Dendritic cell treated with granulocyte-macrophage colony-stimulating factor and Interleukin-4, amounts not matched to agents 40 ng/mL and 50 ng/mL, for 4 days (primary cell): ENCODE measurements around the gene TAS2R19.
"Not testable (repeated sequence)": the region's sequence is repeated elsewhere in the genome, so short reads cannot be mapped to it uniquely, and the experiment has no call there.

Source experiments
- H3K27ac Mint-ChIP-seq: one replicate; pipeline ENCODE4 v1.8.0; 2022; ENCODE audit warnings: mild to moderate bottlenecking, mixed read lengths
- H3K27me3 Mint-ChIP-seq: one replicate; pipeline ENCODE4 v1.8.0; 2022; ENCODE audit warnings: mild to moderate bottlenecking, mixed read lengths
- H3K36me3 Mint-ChIP-seq: one replicate; pipeline ENCODE4 v1.8.0; 2022; ENCODE audit warnings: low read depth, mixed read lengths
- H3K4me1 Mint-ChIP-seq: one replicate; pipeline ENCODE4 v1.8.0; 2022; ENCODE audit warnings: low read depth, mixed read lengths
- H3K4me3 Mint-ChIP-seq: one replicate; pipeline ENCODE4 v1.8.0; 2022; ENCODE audit warnings: mild to moderate bottlenecking, moderate library complexity, mixed read lengths
- H3K9me3 Mint-ChIP-seq: one replicate; pipeline ENCODE4 v1.8.0; 2022; ENCODE audit warnings: mixed read lengths
- intact Hi-C: fragments of 100-400 bp; cut with micrococcal nuclease; formaldehyde crosslinking; loops from one replicate; pipeline ENCODE4 v1.15.0; 2022

Gene TAS2R19

GRCh38 chr12:11022520-11022919 is at the start of gene TAS2R19:
TSS of gene TAS2R19 (minus strand) at chr12:11022620. CDS start at chr12:11022571, 49 bp downstream.
- no peak within 1 kb of the TSS for H3K4me3 Mint-ChIP-seq

GRCh38 chr12:11071414-11071813 is 49.0 kb upstream of the TAS2R19 start:
- intact Hi-C loops, result no loop called here
- no peak overlapping the region for H3K4me3 Mint-ChIP-seq
- peaks cover 7% of the 10 kb centered on the region for H3K36me3 Mint-ChIP-seq
- H3K9me3 Mint-ChIP-seq, result no peaks in the 10 kb centered on the region
- no peak overlapping the region for H3K27ac Mint-ChIP-seq
- no peaks in the 10 kb centered on the region for H3K27me3 Mint-ChIP-seq
- no peaks in the 10 kb centered on the region for H3K4me1 Mint-ChIP-seq

More at GRCh38 chr12:11022520-11022919, at the start of gene TAS2R19:
- intact Hi-C loops, result no loop called here
- Mint-ChIP-seq H3K9me3 (peaks cover 12% of the 10 kb centered on the region), H3K27me3 (no peaks in the 10 kb centered on the region), H3K4me1 (no peaks in the 10 kb centered on the region), H3K36me3 (peaks cover 22% of the 10 kb centered on the region), H3K27ac (no peak within 1 kb of the TSS)

- H3K4me3 Mint-ChIP-seq, result no peak overlapping the region
- no peak overlapping the region for H3K27ac Mint-ChIP-seq
- no peaks in the 10 kb centered on the region for H3K27me3 Mint-ChIP-seq
- no peaks in the 10 kb centered on the region for H3K4me1 Mint-ChIP-seq
- peaks cover 7% of the 10 kb centered on the region for H3K36me3 Mint-ChIP-seq
- no peaks in the 10 kb centered on the region for H3K9me3 Mint-ChIP-seq
- intact Hi-C loops, result loop anchor here (1.0 kb wide), 1 partner anchor 56 kb away; no protein-coding TSS in a partner anchor
Measured at GRCh38 chr12:11070999-11071398, 48.6 kb upstream of the TAS2R19 start.

GRCh38 chr12:11069854-11070365 is 47.5 kb upstream of the TAS2R19 start:
- Mint-ChIP-seq H3K9me3 (peaks cover 8% of the 10 kb centered on the region), H3K4me3 (no peak overlapping the region), H3K4me1 (no peaks in the 10 kb centered on the region), H3K36me3 (peaks cover 7% of the 10 kb centered on the region), H3K27ac (no peak overlapping the region), H3K27me3 (no peaks in the 10 kb centered on the region)
- intact Hi-C loops, result loop anchor here (1.0 kb wide), 1 partner anchor 55 kb away; no protein-coding TSS in a partner anchor

GRCh38 chr12:11067514-11067913 is 45.1 kb upstream of the TAS2R19 start:
- no peak overlapping the region for H3K4me3 Mint-ChIP-seq
- no peaks in the 10 kb centered on the region for H3K27me3 Mint-ChIP-seq
- H3K36me3 Mint-ChIP-seq, result no peaks in the 10 kb centered on the region
- intact Hi-C loops, result no loop called here
- H3K4me1 Mint-ChIP-seq, result peaks cover 5% of the 10 kb centered on the region
- peaks cover 8% of the 10 kb centered on the region for H3K9me3 Mint-ChIP-seq
- H3K27ac Mint-ChIP-seq, result no peak overlapping the region

GRCh38 chr12:11062194-11062593 is 39.8 kb upstream of the TAS2R19 start, which contains the start of gene TAS2R46:
TSS of gene TAS2R46 (minus strand) at chr12:11062294. CDS start at chr12:11062294, 0 bp downstream.
- H3K4me1 Mint-ChIP-seq, intact Hi-C loops, H3K27ac Mint-ChIP-seq, H3K27me3 Mint-ChIP-seq, H3K36me3 Mint-ChIP-seq, H3K9me3 Mint-ChIP-seq, H3K4me3 Mint-ChIP-seq: not testable (repeated sequence)

GRCh38 chr12:11059784-11060183 is 37.4 kb upstream of the TAS2R19 start:
- intact Hi-C loops, result no loop called here
- no peaks in the 10 kb centered on the region for H3K27me3 Mint-ChIP-seq
- H3K9me3 Mint-ChIP-seq, result no peaks in the 10 kb centered on the region
- no peaks in the 10 kb centered on the region for H3K36me3 Mint-ChIP-seq
- peaks cover 5% of the 10 kb centered on the region for H3K4me1 Mint-ChIP-seq
- no peak overlapping the region for H3K27ac Mint-ChIP-seq
- H3K4me3 Mint-ChIP-seq, result no peak overlapping the region

GRCh38 chr12:11059041-11059440 is 36.6 kb upstream of the TAS2R19 start:
- intact Hi-C loops, result no loop called here
- no peaks in the 10 kb centered on the region for H3K27me3 Mint-ChIP-seq
- H3K9me3 Mint-ChIP-seq, result no peaks in the 10 kb centered on the region
- no peaks in the 10 kb centered on the region for H3K36me3 Mint-ChIP-seq
- H3K4me3 Mint-ChIP-seq, result no peak overlapping the region
- peaks cover 5% of the 10 kb centered on the region for H3K4me1 Mint-ChIP-seq
- no peak overlapping the region for H3K27ac Mint-ChIP-seq

GRCh38 chr12:11055306-11055705 is 32.9 kb upstream of the TAS2R19 start:
- Mint-ChIP-seq H3K4me1 (no peaks in the 10 kb centered on the region), H3K9me3 (peaks cover 25% of the 10 kb centered on the region), H3K4me3 (no peak overlapping the region), H3K27ac (no peak overlapping the region), H3K36me3 (peaks cover 16% of the 10 kb centered on the region), H3K27me3 (no peaks in the 10 kb centered on the region)
- intact Hi-C loops, result loop anchor here (2.0 kb wide), 1 partner anchor 27 kb away; no protein-coding TSS in a partner anchor

GRCh38 chr12:11049806-11050531 is 27.5 kb upstream of the TAS2R19 start:
- H3K4me3 Mint-ChIP-seq, H3K27me3 Mint-ChIP-seq, intact Hi-C loops, H3K27ac Mint-ChIP-seq, H3K4me1 Mint-ChIP-seq: not testable (repeated sequence)
- peaks cover 33% of the 10 kb centered on the region for H3K36me3 Mint-ChIP-seq
- peaks cover 36% of the 10 kb centered on the region for H3K9me3 Mint-ChIP-seq

GRCh38 chr12:11041366-11041765 is 18.9 kb upstream of the TAS2R19 start:
- H3K27ac Mint-ChIP-seq, H3K4me3 Mint-ChIP-seq, H3K4me1 Mint-ChIP-seq, H3K27me3 Mint-ChIP-seq, intact Hi-C loops: not testable (repeated sequence)
- Mint-ChIP-seq H3K9me3 (peaks cover 17% of the 10 kb centered on the region), H3K36me3 (peaks cover 58% of the 10 kb centered on the region)

GRCh38 chr12:11040162-11040561 is 17.7 kb upstream of the TAS2R19 start:
- Mint-ChIP-seq H3K27me3 (no peaks in the 10 kb centered on the region), H3K4me1 (no peaks in the 10 kb centered on the region), H3K36me3 (peaks cover 55% of the 10 kb centered on the region), H3K9me3 (peaks cover 15% of the 10 kb centered on the region), H3K27ac (no peak overlapping the region), H3K4me3 (no peak overlapping the region)
- intact Hi-C loops, result no loop called here

GRCh38 chr12:11039171-11039570 is 16.8 kb upstream of the TAS2R19 start:
- no peak overlapping the region for H3K4me3 Mint-ChIP-seq
- intact Hi-C loops, result loop anchor here (1.0 kb wide), 1 partner anchor 27 kb away; no protein-coding TSS in a partner anchor
- no peak overlapping the region for H3K27ac Mint-ChIP-seq
- H3K27me3 Mint-ChIP-seq, result no peaks in the 10 kb centered on the region
- no peaks in the 10 kb centered on the region for H3K4me1 Mint-ChIP-seq
- peaks cover 48% of the 10 kb centered on the region for H3K36me3 Mint-ChIP-seq
- peaks cover 7% of the 10 kb centered on the region for H3K9me3 Mint-ChIP-seq

GRCh38 chr12:11033959-11034358 is 11.5 kb upstream of the TAS2R19 start:
- intact Hi-C loops, H3K27ac Mint-ChIP-seq, H3K27me3 Mint-ChIP-seq, H3K9me3 Mint-ChIP-seq, H3K4me3 Mint-ChIP-seq, H3K4me1 Mint-ChIP-seq: not testable (repeated sequence)
- peaks cover 30% of the 10 kb centered on the region for H3K36me3 Mint-ChIP-seq
